Activated T-helper 1 cell treated with Interleukin-2 at 50 U/mL for 16 hours (primary cell): Measurements from ENCODE around the gene ZSCAN25.
A peak's percentile ranks its signal among the peaks of the same experiment; 100 is the strongest.
"Not testable (repeated sequence)": the region's sequence is repeated elsewhere in the genome, so short reads cannot be mapped to it uniquely, and the experiment has no call there.

Source experiments
- DNase-seq: peaks from one replicate; pipeline ENCODE4 v3.0.0-alpha.2; 2020; ENCODE audit warnings: low read depth

Gene ZSCAN25

DNA sequence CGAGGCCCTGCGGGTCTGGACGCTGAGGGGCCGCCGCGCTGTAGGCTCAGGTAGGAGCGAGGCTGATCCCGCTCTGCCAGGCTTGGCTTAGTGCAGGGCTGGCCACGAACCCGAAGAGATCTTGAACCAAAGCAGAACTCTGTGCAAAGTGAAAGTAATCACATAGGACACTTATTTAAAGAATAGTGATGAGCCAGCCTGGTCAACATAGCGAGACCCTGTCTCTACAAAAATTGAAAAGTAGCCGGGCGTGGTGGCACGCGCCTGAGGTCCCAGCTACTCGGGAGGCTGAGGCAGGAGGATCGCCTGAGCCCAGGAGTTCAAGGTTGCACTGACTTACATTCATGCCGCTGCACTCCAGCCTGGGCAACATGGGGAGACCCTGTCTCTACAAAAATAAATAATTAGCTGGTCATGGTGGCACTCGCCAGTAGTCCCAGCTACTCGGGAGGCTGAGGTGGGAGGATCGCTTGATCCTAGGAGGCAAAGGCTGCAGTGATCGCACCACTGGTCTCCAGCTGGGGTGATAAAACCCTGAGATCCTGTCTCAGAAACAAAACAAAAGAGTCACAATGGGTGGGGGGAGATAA is 541 bp downstream of the ZSCAN25 start:
- DNase-seq = no peak

GRCh38 chr7:99618726-99619125 is 2.0 kb downstream of the ZSCAN25 start:
- DNase-seq = no peak

- no peak for DNase-seq
Observed at GRCh38 chr7:99619571-99620130, 2.9 kb downstream of the ZSCAN25 start.

GRCh38 chr7:99621271-99621670 is 4.5 kb downstream of the ZSCAN25 start:
- no peak for DNase-seq

GRCh38 chr7:99622596-99622995 is 5.8 kb downstream of the ZSCAN25 start:
- DNase-seq = no peak

GRCh38 chr7:99623091-99623693 is 6.4 kb downstream of the ZSCAN25 start:
- DNase-seq = no peak

DNA sequence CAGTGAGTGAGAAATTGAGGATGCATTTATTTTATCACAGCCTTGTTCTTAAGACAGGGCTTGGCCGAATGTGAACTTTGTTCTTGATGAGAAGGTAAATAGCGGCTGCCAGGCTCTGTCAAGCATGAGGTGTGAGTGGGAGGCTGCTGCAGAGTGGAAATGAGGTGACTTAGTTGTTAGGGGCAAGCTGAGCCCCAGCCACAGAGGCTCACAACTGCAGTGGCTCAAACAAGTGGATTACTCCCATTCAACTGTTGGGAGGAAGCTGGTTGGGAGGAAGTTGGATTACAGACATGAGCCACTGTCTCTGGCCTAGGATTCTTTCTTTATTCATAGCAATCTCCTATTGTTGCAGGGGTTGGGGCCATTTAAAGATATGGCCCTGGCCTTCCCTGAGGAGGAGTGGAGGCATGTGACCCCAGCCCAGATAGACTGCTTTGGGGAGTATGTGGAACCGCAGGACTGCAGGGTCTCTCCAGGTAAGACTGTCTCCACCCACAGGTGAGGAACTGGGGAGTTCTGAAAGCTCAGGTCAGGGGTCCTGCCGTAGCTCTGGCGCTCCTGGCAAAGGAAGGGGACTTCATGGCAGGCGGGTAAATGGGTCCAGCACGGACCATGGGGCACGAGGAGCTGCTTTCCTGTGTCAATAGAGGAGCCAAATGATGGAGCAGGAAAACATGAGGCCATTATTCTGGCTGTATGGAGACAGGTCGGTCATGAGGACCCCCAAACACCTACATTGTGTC is 7.1 kb downstream of the ZSCAN25 start:
- no peak for DNase-seq

GRCh38 chr7:99624484-99624883 is 7.7 kb downstream of the ZSCAN25 start:
- DNase-seq = peak; percentile 54

- DNase-seq = no peak
Observed at GRCh38 chr7:99625321-99625720, 8.6 kb downstream of the ZSCAN25 start.

- DNase-seq = no peak
Observed at GRCh38 chr7:99625961-99626360, 9.2 kb downstream of the ZSCAN25 start.

DNA sequence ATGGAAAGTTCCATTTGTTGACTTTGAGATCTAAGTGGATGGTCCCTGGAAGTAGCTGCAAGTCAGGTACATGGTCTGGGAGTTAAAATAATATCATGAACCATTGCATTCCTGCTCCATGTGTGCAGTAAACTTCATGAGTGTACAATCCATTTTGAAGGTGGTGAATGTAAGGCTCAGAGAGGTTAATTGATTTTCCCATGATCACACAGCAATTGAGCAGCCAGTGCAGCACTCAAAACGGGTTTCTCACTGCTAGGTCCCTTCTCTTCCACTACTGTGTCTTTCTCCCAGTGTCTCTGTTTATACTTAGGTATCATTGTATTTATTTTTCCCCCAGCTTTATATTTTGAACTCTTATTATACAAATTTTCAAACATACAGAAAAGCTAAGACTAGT is 9.9 kb downstream of the ZSCAN25 start:
- no peak for DNase-seq

DNA sequence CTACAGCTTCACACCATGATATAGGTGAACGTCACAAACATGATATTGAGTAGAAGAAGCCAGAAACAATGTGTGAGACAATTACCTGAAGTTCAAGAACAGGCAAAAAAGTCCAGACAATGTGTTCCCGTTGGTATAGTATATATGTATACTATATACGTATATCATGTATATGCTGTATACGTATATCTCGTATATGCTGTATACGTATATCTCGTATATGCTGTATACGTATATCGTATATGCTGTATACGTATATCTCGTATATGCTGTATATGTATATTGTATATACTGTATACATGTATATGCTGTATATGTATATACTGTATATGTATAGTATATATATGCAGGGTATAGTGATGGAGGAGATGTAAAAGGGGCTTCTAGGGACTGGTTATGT is 10.8 kb downstream of the ZSCAN25 start:
- no peak for DNase-seq

GRCh38 chr7:99628471-99629465 is 12.0 kb downstream of the ZSCAN25 start:
- no peak for DNase-seq

DNA sequence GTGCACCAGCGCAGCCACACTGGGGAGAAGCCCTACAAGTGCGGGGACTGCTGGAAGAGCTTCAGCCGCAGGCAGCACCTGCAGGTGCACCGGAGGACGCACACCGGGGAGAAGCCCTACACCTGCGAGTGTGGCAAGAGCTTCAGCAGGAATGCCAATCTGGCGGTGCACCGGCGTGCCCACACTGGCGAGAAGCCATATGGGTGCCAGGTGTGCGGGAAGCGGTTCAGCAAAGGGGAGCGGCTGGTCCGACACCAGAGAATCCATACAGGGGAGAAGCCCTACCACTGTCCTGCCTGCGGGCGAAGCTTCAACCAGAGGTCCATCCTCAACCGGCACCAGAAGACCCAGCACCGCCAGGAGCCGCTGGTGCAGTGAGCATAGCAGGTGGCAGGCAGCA is 12.9 kb downstream of the ZSCAN25 start:
- no peak for DNase-seq

DNA sequence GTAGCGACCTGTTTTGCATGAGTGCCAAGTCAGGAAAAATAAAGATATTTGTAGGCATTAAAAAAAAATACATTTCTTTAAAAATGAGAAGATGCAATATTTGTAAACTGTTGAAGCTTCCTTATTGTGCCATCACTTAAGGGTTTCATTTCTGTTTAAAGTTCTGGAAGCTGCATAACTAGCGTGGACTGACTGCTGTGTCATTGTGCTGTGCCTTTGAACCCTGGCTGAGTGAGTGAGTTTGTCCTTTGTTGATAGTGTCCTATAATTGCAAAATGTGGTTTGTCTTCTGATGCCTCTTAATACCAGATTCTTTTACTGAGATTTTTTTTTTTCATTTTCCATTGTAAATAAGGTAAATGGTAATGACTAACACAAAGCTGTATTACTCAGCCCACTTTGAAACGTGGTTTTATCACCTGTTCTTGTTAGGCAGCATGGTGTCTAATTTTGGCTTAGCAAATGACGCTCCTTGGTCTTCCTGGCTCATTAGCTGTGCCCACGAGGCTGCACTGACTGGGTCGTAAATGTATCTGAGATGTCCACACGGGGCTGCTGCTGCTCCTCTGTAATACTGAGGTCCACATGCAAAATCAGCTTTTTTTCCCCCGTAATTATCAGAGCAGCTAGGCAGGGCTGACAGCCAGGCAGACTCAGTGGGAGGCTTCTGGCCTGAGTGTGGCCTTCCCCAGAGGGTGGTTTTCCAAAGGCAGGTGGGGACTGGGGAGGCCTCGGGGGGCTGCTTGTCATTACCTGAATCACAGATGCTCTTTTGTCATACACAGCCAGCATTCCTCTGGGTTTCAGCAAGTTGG is 14.8 kb downstream of the ZSCAN25 start:
- no peak for DNase-seq

DNA sequence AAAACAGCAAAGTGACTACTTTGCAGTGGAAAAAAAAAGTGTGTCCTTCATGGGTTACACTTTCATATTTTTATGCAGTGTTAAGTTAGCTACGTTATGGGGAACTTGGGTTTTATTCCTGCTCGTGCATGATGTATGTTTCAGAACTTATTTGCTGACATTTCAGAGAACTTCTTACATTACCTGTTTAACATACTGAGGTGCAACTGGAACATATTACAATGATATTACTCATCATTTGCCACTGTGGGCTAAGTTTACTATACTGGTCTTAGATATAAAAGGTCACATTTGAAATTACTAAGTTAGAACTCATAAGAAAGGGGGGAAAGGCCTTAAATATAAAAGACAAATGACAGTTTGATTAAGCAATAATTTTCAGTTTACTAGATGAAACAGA is 20.7 kb downstream of the ZSCAN25 start:
- not testable (repeated sequence) for DNase-seq

GRCh38 chr7:99638731-99639130 is 22.0 kb downstream of the ZSCAN25 start:
- no peak for DNase-seq

GRCh38 chr7:99639267-99639666 is 22.5 kb downstream of the ZSCAN25 start:
- no peak for DNase-seq

- DNase-seq = no peak
Observed at GRCh38 chr7:99642027-99642426, 25.3 kb downstream of the ZSCAN25 start.

- DNase-seq = no peak
Observed at GRCh38 chr7:99643464-99643863, 26.7 kb downstream of the ZSCAN25 start.

DNA sequence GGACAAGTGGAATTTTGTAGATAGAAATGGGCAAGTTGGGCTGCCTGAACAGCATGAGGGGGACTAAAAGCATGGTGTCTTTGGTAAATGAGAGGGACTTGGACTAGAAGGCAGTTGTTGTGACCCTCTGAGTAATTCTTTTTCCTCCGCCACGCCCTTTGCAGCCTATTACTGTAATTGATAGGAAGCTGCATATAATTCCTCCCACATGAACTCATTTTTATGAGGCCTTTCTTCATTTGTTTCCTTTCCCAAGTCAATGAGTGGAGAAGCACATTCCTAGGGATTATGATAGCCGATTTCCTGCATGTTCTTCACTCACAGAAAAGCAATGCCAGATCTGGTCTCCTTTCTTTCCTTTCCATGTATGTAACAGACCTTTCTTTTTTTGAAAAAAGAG is 27.7 kb downstream of the ZSCAN25 start:
- DNase-seq = no peak
